ENCODE measurements around the gene ONECUT1. TPM values are rescaled to one million over a fixed set of nuclear protein-coding genes. Genes with fewer than 3 reads are reported as not detected.
A peak's percentile ranks its signal among the peaks of the same experiment; 100 is the strongest.

ONECUT1 gene
- total RNA-seq, 1 donor from 2014 or later = 0.15 TPM

DNA sequence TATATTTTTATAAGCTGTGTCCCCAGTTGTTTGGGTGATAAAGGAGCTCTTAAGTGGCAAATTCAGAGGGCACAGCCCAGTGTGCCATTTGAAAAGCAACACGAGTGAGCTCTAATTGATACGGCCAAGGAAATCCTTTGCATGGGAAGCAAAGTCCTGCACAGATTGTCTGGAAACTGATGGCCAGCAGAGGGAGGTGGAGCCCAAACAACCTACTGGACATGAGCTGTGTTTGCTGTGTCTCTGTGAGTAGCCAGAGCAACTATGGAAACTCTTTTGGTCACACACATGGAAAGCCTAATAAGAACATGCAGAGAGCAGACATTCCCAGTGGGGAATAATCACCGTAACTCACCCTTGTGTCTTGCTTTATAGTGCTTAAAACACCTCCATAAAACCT, 24.4 kb downstream of the ONECUT1 start:
- Mint-ChIP-seq H3K4me3 (ENCODE audit: unreplicated experiment) (no peak overlapping the region), H3K27ac (ENCODE audit: unreplicated experiment) (no peak overlapping the region), H3K27me3 (ENCODE audit: low read depth) (peaks cover 50% of the 10 kb centered on the region), H3K36me3 (ENCODE audit: low read depth) (no peaks in the 10 kb centered on the region), H3K9me3 (ENCODE audit: low read depth) (no peaks in the 10 kb centered on the region), H3K4me1 (ENCODE audit: low read depth) (no peaks in the 10 kb centered on the region)
- DNase-seq (ENCODE audit: low spot score) = no peak
- TF ChIP-seq, protein P1, sequence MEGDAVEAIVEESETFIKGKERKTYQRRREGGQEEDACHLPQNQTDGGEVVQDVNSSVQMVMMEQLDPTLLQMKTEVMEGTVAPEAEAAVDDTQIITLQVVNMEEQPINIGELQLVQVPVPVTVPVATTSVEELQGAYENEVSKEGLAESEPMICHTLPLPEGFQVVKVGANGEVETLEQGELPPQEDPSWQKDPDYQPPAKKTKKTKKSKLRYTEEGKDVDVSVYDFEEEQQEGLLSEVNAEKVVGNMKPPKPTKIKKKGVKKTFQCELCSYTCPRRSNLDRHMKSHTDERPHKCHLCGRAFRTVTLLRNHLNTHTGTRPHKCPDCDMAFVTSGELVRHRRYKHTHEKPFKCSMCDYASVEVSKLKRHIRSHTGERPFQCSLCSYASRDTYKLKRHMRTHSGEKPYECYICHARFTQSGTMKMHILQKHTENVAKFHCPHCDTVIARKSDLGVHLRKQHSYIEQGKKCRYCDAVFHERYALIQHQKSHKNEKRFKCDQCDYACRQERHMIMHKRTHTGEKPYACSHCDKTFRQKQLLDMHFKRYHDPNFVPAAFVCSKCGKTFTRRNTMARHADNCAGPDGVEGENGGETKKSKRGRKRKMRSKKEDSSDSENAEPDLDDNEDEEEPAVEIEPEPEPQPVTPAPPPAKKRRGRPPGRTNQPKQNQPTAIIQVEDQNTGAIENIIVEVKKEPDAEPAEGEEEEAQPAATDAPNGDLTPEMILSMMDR (IDR thresholded peaks at IDR 0.05) = peak; percentile 56

DNA sequence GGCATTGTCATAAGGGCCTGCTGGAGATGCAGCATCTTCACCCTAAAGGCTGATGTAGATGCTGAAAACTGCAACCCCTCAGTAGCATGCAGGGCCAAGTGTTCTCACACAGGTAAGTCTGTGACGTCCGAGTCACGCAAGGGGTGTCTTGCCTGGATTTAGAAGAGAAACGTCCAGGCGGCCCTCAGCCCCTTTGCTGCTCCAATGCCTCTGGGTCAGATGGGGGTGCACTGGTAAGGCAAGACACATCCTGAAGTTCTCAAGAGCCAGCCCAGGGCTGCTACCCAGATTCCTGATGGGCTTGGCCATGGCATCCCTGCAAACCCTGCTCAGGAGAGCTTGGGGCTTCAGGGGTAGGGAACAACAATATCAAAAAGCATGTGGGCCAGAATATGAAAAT, 25.4 kb downstream of the ONECUT1 start:
- Mint-ChIP-seq H3K27me3 (ENCODE audit: low read depth) (peaks cover 53% of the 10 kb centered on the region), H3K4me1 (ENCODE audit: low read depth) (no peaks in the 10 kb centered on the region), H3K36me3 (ENCODE audit: low read depth) (no peaks in the 10 kb centered on the region), H3K4me3 (ENCODE audit: unreplicated experiment) (no peak overlapping the region), H3K9me3 (ENCODE audit: low read depth) (no peaks in the 10 kb centered on the region), H3K27ac (ENCODE audit: unreplicated experiment) (no peak overlapping the region)
- TF ChIP-seq, protein P1 (IDR thresholded peaks at IDR 0.05) = no peak
- no peak for DNase-seq (ENCODE audit: low spot score)

DNA sequence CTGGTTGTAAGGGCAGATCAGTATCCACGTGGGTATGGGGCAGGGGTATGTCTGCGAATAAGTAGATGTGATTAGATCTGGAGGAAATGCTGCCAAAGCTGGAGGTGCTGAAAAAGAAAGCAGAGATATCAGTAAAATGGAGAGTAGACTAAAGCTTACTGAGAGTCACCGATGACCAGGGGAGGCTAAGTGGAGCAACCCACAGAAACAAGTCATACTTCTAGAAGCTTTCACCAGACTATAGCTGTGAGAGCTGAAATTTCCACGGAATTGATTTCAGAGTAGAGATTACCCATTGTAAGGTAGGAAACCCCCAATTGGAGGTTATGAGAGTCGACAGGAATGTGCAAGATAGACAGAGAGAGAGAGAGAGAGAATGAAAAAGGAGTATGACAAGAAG, 27.5 kb downstream of the ONECUT1 start:
- Mint-ChIP-seq H3K4me3 (ENCODE audit: unreplicated experiment) (no peak overlapping the region), H3K9me3 (ENCODE audit: low read depth) (no peaks in the 10 kb centered on the region), H3K27ac (ENCODE audit: unreplicated experiment) (no peak overlapping the region), H3K27me3 (ENCODE audit: low read depth) (peaks cover 51% of the 10 kb centered on the region), H3K36me3 (ENCODE audit: low read depth) (no peaks in the 10 kb centered on the region), H3K4me1 (ENCODE audit: low read depth) (no peaks in the 10 kb centered on the region)
- TF ChIP-seq, protein P1 (IDR thresholded peaks at IDR 0.05) = no peak
- no peak for DNase-seq (ENCODE audit: low spot score)

DNA sequence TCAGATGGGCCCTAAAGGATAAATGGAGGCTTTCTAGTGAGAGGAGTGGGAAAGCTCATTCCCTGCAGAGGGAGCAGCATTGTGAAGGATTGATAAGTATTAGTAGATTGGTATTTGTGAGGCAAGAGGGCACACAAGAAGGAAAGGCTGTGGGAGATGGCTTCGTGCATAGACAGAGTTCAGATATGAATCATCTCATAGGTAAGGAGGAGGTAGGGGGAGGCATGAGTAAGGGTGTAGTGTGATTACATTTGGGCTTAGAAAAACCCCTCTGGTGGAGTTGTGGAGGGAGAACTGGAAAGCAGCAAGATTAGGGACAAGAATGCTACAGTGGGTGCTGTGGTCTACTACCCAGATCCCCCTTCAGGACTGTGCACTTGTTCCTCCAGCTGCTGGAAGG, 29.6 kb downstream of the ONECUT1 start:
- H3K27ac Mint-ChIP-seq (ENCODE audit: unreplicated experiment) = no peak overlapping the region

DNA sequence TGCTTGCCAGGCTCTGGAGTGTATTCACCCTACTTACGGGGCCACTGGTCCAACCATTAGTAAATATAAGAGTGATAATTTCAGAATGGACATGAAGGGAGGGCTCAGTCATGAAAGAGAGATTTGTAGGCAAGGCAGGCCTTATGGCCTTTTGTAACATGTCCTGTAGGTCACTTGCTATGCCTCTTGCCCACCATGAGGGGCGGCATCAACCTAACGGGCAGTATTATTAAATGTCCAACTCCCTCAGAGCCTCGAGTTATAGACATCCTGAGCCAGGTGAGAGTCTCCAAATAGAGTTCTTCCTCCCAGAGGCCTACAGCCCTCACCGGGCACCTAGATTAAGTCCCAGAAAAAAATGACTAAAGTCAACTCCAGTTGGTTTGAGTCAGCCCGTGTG, 30.2 kb downstream of the ONECUT1 start:
- H3K4me3 Mint-ChIP-seq (ENCODE audit: unreplicated experiment) = no peak overlapping the region
- DNase-seq (ENCODE audit: low spot score) = no peak
- H3K9me3 Mint-ChIP-seq (ENCODE audit: low read depth) = no peaks in the 10 kb centered on the region
- H3K27me3 Mint-ChIP-seq (ENCODE audit: low read depth) = peaks cover 48% of the 10 kb centered on the region
- no peak overlapping the region for H3K27ac Mint-ChIP-seq (ENCODE audit: unreplicated experiment)
- peaks cover 2% of the 10 kb centered on the region for H3K36me3 Mint-ChIP-seq (ENCODE audit: low read depth)
- TF ChIP-seq, protein P1 (IDR thresholded peaks at IDR 0.05) = no peak
- no peaks in the 10 kb centered on the region for H3K4me1 Mint-ChIP-seq (ENCODE audit: low read depth)

More for the DNA sequence above, 29.6 kb downstream of the ONECUT1 start:
- TF ChIP-seq, protein P1 (IDR thresholded peaks at IDR 0.05) = no peak
- DNase-seq (ENCODE audit: low spot score) = no peak
- Mint-ChIP-seq H3K4me1 (ENCODE audit: low read depth) (no peaks in the 10 kb centered on the region), H3K9me3 (ENCODE audit: low read depth) (no peaks in the 10 kb centered on the region), H3K27me3 (ENCODE audit: low read depth) (peaks cover 48% of the 10 kb centered on the region), H3K36me3 (ENCODE audit: low read depth) (peaks cover 2% of the 10 kb centered on the region), H3K4me3 (ENCODE audit: unreplicated experiment) (no peak overlapping the region)
